Coronary artery (tissue), 2 donors: Measurements from ENCODE around the gene ANKRD13D.
A peak's percentile ranks its signal among the peaks of the same experiment; 100 is the strongest.

Source experiments
- DNase-seq: peaks from one replicate; pipeline ENCODE4 v3.0.0-alpha.2; 2017; ENCODE audit warnings: low spot score
- H3K27ac ChIP-seq, 2 donors: fragments of 200-600 bp; sonication (generic); one replicate each; pipeline ENCODE4 v1.5.1; 2016 to 2019
- H3K4me3 ChIP-seq: fragments of 200-600 bp; sonication (generic); 2 replicates; pipeline ENCODE4 v1.5.1; 2016; ENCODE audit warnings: mild to moderate bottlenecking, moderate library complexity
- TF ChIP-seq, protein P1 (sequence below): fragments of 200-600 bp; sonication (generic); IDR thresholded peaks from one replicate; pipeline ENCODE4 v1.5.1; 2019; ENCODE audit warnings: antibody characterized with exemption

Gene ANKRD13D

DNA sequence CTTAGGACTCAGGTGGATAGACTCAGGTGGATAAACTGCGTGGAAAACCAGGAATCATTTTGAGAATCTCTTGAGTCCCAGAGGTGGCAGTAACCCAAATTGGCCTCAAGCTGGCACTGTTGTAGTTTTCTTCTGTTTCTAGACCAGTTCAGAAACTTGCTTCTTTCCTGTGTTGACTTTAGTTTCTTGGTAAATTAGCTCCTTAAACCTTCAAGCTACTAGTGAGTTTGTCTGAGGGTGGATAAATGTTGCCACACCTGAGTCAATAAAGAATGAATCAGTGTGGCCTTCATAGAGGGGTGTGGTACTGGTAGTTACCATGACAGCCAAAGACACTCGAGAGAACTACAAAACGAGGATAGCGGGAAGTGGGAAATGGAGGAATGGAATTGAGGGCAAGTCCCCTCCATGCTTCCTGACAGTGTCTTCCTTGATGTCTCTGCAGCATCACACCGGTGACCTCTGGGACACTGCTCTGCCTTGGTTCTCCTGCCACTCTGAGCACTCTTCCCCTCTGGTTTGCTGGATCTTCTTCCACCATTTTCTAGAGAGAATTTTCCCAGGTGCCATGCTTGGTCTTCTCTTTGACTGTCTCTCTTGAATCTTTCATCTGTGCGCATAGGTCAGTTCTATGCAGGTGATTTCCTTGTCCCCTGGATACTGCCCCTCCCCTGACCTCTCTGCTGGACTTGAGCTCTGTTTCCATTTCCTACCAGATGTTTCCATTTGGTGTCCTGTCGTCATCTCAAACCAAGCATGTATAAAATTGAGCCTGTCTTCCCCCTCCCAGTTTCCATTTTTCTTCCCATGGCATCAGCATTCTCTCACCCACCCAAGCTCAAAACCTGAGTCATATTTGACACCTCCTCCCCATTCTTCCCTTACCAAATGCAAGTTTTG is 57.1 kb downstream of the ANKRD13D start:
- TF ChIP-seq, protein P1, sequence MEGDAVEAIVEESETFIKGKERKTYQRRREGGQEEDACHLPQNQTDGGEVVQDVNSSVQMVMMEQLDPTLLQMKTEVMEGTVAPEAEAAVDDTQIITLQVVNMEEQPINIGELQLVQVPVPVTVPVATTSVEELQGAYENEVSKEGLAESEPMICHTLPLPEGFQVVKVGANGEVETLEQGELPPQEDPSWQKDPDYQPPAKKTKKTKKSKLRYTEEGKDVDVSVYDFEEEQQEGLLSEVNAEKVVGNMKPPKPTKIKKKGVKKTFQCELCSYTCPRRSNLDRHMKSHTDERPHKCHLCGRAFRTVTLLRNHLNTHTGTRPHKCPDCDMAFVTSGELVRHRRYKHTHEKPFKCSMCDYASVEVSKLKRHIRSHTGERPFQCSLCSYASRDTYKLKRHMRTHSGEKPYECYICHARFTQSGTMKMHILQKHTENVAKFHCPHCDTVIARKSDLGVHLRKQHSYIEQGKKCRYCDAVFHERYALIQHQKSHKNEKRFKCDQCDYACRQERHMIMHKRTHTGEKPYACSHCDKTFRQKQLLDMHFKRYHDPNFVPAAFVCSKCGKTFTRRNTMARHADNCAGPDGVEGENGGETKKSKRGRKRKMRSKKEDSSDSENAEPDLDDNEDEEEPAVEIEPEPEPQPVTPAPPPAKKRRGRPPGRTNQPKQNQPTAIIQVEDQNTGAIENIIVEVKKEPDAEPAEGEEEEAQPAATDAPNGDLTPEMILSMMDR = peak; percentile 37
- Histone ChIP-seq H3K4me3 (no peak overlapping the region), H3K27ac (no peak overlapping the region)
- no peak for DNase-seq

DNA sequence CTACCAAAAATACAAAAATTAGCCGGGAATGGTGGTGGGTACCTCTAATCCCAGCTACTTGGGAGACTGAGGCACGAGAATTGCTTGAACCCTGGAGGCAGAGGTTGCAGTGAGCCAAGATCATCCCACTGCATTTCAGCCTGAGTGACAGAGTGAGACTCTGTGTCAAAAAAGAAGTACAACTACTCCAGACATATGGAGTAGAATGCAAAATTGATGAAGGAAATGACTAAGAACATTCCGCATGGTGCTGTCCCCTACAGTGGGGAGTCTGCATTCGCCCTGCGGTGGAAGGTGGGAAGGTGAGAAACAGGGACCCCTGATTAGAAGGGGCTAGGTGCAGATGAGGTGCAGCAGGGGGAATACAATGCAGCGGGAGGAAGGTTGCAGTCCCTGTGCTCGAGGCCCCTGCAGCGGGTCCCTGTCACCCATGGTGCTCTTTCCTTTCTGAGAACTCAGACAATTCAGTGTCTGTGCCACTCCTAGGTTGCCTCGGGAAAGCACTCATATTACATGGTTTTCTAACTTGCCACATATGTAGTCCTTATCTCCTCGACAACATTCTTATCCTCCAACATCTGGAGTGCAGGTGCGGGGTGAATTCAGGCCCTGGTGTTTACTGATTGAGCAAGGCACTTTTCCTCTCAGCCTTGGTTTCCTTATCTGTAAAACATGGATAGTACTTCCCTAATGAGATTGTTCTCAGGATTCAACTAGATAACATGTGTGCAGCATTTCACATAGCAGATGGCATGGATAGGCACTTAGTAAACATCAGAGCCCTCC is 59.1 kb downstream of the ANKRD13D start:
- H3K27ac ChIP-seq = peak overlapping the region in 1 of 2 donors; percentile 56
- TF ChIP-seq, protein P1 = no peak
- no peak overlapping the region for H3K4me3 ChIP-seq
- no peak for DNase-seq

DNA sequence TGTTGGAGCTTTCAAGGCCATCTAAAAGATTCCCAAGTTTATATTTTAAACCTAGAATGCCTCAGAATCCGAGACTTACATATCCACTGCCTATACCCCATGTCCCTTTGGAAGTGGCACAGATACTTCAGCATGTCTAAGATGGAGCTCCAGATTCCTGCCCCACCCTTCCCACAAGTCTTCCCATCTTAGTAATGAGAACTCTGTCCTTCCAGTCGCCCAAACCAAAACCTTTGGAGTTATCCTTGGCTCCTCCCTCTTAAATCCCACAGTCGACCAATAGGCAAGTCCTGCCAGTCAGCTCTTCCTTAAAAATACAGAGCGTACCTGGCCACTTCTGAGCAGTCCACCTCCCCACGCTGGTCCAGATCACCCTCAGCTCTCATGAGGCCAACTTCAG is 59.9 kb downstream of the ANKRD13D start:
- DNase-seq = no peak
- TF ChIP-seq, protein P1 = no peak
- Histone ChIP-seq H3K27ac (peak overlapping the region in 1 of 2 donors; percentile 56), H3K4me3 (no peak overlapping the region)

DNA sequence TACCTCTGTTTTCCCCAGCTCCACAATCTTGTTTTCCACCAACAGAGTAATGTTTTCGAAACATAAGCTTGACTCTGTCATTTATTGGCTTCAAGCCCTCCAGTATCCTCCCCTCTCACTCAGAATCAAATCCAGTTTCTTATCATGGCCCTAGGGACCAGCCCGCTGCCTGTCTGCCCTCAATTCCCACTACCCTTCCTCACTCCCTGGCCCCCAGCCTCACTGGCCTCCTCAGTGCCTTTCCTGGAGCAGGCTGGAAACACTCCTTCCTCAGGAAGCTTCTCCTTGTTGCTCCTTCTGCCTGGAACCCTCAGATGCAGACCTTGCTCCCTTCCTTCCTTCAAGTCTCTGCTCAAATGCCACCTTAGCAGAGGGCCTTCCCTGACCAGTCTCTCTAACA is 60.4 kb downstream of the ANKRD13D start:
- Histone ChIP-seq H3K4me3 (no peak overlapping the region), H3K27ac (peak overlapping the region in 1 of 2 donors; percentile 56)
- DNase-seq = no peak
- TF ChIP-seq, protein P1 = no peak

DNA sequence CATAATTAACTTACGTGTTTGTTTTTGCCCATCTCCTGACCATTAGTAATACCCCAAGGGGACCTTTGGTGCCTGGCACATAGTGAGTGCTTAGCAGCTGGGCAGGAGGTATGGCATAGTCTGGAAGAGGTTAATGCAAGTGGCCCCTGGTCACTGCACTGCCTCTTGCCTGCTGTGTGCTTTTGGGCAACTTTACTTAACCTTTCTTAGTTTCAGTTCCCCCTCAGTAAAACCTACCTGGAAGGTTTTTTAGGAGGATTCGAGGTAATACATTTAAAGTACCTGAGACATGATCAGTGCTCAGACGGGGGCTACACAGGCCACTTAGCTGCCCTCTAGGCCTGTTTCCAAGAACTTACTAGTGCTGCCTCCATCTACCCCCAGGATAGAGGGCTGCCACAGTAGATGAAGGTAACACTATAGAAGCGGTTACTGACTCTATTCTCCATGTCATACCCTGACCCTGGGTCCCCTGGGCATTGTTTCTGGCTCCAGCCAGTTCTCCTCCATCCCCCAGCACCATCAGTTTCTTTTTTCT is 60.9 kb downstream of the ANKRD13D start:
- TF ChIP-seq, protein P1 = no peak
- no peak overlapping the region for H3K4me3 ChIP-seq
- H3K27ac ChIP-seq = peak overlapping the region in 1 of 2 donors; percentile 56
- no peak for DNase-seq

DNA sequence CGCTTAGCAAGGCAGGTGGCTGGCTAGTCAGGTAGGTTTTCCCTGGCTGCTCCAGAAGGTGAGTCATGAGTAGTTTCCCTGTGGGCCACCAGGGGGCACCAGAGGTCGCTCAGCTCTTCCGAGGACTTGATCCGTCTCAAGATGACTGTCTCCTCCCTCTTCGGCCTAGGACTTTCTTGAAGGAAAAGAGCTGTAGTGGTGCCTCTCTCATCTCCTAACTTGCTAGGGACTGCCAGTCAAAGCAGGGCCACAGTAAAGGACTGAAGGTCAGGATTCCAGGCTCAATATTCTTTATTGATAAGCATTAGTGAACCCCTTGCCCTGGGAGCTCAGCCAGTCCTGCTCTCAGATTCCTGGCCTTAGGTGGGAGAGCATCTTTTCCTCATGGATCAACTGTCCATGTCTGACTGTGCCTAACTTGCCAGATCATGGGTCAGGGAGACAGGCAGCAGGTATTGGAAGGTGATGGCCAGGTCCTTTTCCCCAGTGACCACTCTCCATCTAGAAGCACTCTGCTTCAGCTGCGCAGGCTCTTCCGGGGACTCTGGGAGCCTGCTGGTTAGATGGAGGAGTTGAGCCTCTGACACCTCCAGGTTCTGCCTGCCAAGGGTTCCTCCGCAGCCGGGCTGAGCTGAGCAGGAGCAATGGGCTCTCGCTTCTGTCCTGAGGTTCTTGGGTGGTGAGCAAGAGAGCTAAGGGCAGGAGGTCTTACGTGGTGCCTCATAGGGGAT is 62.3 kb downstream of the ANKRD13D start:
- Histone ChIP-seq H3K4me3 (peak overlapping the region; percentile 81), H3K27ac (peak overlapping the region; percentile 95 to 96)

More for the DNA sequence above, 62.3 kb downstream of the ANKRD13D start:
- DNase-seq = peak; percentile 77
- TF ChIP-seq, protein P1 = peak; percentile 83
